Right lobe of liver (tissue), 4 donors: ENCODE data around the gene CD74.

Experiments
- CTCF ChIP-seq, 4 donors: fragments of 200-600 bp in 3 of 4; fragments of 450-650 bp in 1 of 4; IDR thresholded peaks; one replicate each; pipeline versions ENCODE4 v1.5.1 to v1.8.0; 2016 to 2022; ENCODE audit warnings: antibody characterized with exemption in 4 of 4, mild to moderate bottlenecking in 2 of 4
- POLR2A ChIP-seq: fragments of 450-650 bp; IDR thresholded peaks from one replicate; pipeline ENCODE4 v1.6.1; 2017; ENCODE audit warnings: antibody characterized with exemption, mild to moderate bottlenecking
- donor health status: DM: no; HTN: no; CAD: no.
- donor health status: DM: no; HTN: no; CAD: no.
- donor health status: DM: no; HTN: yes; CAD: no.

- TF ChIP-seq CTCF (IDR thresholded peaks at IDR 0.05) = no peak
- TF ChIP-seq POLR2A = no peak
Observed at GRCh38 chr5:150353032-150353675, 59.6 kb downstream of the CD74 start.
